Suprapubic skin (tissue), 4 donors: ENCODE data around the gene TMEM242.

Experiments
- POLR2A ChIP-seq, 2 donors: fragments of 450-650 bp; IDR thresholded peaks; one replicate each; pipeline ENCODE4 v1.6.1; 2017; ENCODE audit warnings: antibody characterized with exemption in 2 of 2, mild to moderate bottlenecking in 2 of 2, moderate library complexity in 2 of 2
- POLR2AphosphoS5 ChIP-seq, 3 donors: sonication (generic); formaldehyde crosslinking; IDR thresholded peaks; one replicate each; pipeline ENCODE4 v1.6.1; 2017; ENCODE audit warnings: antibody characterized with exemption in 3 of 3
- TF ChIP-seq, protein P1 (sequence below), 2 donors: fragments of 200-600 bp in 1 of 2; fragments of 450-650 bp in 1 of 2; sonication (generic) in 1 of 2; IDR thresholded peaks; one replicate each; pipeline ENCODE4 v1.5.1; 2016 to 2019; ENCODE audit warnings: antibody characterized with exemption in 2 of 2, mild to moderate bottlenecking in 1 of 2, moderate library complexity in 1 of 2

DNA sequence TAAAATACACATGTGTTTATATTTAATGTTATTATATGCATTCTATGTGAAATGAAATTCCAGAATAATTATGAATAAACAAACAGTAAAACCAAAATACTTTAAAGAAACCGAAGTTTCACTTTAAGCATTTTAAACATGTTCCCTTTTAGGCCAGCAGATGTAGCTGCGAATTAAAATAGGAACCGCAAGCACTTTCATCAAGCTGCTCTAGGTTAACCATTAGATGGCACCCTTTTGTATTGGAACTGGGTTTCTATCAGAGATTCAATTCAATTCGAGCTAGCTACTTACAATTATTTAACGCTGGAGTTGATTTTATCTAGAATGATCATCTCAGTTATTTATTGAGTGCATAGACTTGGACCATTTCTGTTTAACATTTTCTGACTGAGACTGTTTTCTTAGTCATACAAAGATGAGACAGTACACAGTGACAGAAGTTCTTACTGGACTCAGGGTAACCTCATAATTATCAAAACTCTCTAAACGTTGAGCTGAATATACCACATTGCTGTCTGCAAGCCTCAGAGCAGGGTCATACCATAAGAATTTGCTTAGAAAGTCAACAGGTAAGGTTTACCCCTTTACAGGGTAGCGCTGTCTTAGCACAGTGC lies 8.5 kb downstream of the TMEM242 start:
- TF ChIP-seq POLR2A (IDR thresholded peaks at IDR 0.05): no peak
- TF ChIP-seq, protein P1, sequence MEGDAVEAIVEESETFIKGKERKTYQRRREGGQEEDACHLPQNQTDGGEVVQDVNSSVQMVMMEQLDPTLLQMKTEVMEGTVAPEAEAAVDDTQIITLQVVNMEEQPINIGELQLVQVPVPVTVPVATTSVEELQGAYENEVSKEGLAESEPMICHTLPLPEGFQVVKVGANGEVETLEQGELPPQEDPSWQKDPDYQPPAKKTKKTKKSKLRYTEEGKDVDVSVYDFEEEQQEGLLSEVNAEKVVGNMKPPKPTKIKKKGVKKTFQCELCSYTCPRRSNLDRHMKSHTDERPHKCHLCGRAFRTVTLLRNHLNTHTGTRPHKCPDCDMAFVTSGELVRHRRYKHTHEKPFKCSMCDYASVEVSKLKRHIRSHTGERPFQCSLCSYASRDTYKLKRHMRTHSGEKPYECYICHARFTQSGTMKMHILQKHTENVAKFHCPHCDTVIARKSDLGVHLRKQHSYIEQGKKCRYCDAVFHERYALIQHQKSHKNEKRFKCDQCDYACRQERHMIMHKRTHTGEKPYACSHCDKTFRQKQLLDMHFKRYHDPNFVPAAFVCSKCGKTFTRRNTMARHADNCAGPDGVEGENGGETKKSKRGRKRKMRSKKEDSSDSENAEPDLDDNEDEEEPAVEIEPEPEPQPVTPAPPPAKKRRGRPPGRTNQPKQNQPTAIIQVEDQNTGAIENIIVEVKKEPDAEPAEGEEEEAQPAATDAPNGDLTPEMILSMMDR (IDR thresholded peaks at IDR 0.05): peak; percentile 67 to 70
- TF ChIP-seq POLR2AphosphoS5 (IDR thresholded peaks at IDR 0.05): no peak
